WTC11 (cell line): Measurements from ENCODE around the gene KIAA0930.

Experiments used
- CTCF ChIP-seq: fragments of 200-600 bp; IDR thresholded peaks from 2 replicates; pipeline ENCODE4 v1.8.0; 2022; ENCODE audit warnings: antibody characterized with exemption
- E2F4 ChIP-seq: sonication (generic); formaldehyde crosslinking; IDR thresholded peaks from 2 replicates; pipeline ENCODE4 v1.8.1; 2022; ENCODE audit warnings: low read depth, mild to moderate bottlenecking, moderate library complexity, missing genetic modification reagents, borderline replicate concordance
- ELF4 ChIP-seq: sonication (generic); formaldehyde crosslinking; IDR thresholded peaks from 2 replicates; pipeline ENCODE4 v1.8.1; 2022; ENCODE audit warnings: low read depth, mild to moderate bottlenecking, moderate library complexity, missing genetic modification reagents
- FOXP4 ChIP-seq: sonication (generic); formaldehyde crosslinking; IDR thresholded peaks from 2 replicates; pipeline ENCODE4 v1.8.0; 2022; ENCODE audit warnings: mild to moderate bottlenecking, missing genetic modification reagents
- SMAD3 ChIP-seq: sonication (generic); formaldehyde crosslinking; IDR thresholded peaks from 2 replicates; pipeline ENCODE4 v1.8.0; 2022; ENCODE audit warnings: missing genetic modification reagents, mild to moderate bottlenecking, borderline replicate concordance
- SMAD4 ChIP-seq: sonication (generic); formaldehyde crosslinking; IDR thresholded peaks from 2 replicates; pipeline ENCODE4 v1.8.0; 2022; ENCODE audit warnings: mild to moderate bottlenecking, missing genetic modification reagents
- ZNF121 ChIP-seq: sonication (generic); formaldehyde crosslinking; IDR thresholded peaks from 2 replicates; pipeline ENCODE4 v1.8.0; 2023; ENCODE audit warnings: missing genetic modification reagents

GRCh38 chr22:45200230-45200629 lies 40.5 kb downstream of the KIAA0930 start:
- TF ChIP-seq FOXP4 (CRISPR knock-in tag) = no peak
- TF ChIP-seq CTCF = no peak
- no peak for TF ChIP-seq ELF4 (CRISPR knock-in tag)
- no peak for TF ChIP-seq SMAD4
- TF ChIP-seq SMAD3 (CRISPR knock-in tag) = no peak
- no peak for TF ChIP-seq ZNF121
- TF ChIP-seq E2F4 (CRISPR knock-in tag) = no peak
